ENCODE results near the gene LRPAP1. TPM values are rescaled to one million over a fixed set of nuclear protein-coding genes. Genes with fewer than 3 reads are reported as not detected.
A peak's percentile ranks its signal among the peaks of the same experiment; 100 is the strongest.
"Not testable (repeated sequence)": the region's sequence is repeated elsewhere in the genome, so short reads cannot be mapped to it uniquely, and the experiment has no call there.

LRPAP1 gene
- polyA plus RNA-seq, 6 donors from 2014 or later = 93.5 to 120 (median 96.2) TPM

DNA sequence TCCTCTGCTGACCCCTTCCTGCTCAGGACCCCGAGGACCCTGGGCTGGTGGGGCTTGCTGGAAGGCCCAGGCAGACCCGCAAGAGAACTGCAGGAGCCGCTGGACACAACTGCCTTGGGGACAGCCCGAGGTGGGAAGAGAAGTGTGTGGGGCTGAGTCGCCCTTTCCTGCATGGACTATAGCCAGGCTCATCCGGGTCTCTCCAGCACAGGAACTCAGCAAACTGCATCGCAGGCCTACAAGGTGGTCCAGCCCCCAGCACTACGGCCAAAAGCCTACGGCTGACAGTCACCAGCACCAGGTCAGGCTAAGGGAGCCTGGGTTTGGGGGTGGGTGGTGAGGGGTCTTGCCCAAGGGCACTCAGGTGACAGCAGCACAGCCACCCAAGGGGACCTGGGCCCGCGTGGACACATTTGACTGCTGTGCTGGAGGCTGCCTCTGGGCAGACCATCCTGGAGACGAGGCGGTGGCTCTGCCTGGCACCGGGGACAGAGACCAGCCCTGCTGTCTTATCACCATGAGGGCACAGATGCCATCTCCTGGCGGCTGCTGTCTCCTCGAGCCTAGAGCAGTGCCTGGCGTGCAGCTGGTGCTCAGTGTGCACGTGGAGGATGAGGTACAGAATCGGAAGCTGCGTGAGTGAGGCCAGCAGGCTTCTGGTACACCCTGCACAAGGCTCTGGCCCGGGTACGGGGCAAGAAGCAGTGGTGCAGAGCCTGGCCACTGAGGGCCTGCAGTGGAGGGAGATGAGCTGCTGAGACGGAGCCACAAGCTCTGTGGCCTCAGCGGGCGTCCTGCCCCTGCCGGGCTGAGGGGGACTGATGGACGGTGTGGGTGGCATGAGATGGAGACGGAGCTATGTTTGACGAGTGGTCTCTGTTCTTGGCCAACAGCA lies 15.1 kb downstream of the LRPAP1 start:
- Mint-ChIP-seq H3K4me1 (peaks cover 0 to 3% (median 0%) of the 10 kb centered on the region in 3 donors), H3K27me3 (no peaks in the 10 kb centered on the region), H3K27ac (no peak overlapping the region), H3K36me3 (peaks cover 8 to 10% of the 10 kb centered on the region in 2 donors), H3K9me3 (peaks cover 0 to 4% (median 0%) of the 10 kb centered on the region in 7 donors), H3K4me3 (no peak overlapping the region)
- ATAC-seq (ENCODE audit: low read depth in 2 of 2) (no peak), DNase-seq (no peak)

DNA sequence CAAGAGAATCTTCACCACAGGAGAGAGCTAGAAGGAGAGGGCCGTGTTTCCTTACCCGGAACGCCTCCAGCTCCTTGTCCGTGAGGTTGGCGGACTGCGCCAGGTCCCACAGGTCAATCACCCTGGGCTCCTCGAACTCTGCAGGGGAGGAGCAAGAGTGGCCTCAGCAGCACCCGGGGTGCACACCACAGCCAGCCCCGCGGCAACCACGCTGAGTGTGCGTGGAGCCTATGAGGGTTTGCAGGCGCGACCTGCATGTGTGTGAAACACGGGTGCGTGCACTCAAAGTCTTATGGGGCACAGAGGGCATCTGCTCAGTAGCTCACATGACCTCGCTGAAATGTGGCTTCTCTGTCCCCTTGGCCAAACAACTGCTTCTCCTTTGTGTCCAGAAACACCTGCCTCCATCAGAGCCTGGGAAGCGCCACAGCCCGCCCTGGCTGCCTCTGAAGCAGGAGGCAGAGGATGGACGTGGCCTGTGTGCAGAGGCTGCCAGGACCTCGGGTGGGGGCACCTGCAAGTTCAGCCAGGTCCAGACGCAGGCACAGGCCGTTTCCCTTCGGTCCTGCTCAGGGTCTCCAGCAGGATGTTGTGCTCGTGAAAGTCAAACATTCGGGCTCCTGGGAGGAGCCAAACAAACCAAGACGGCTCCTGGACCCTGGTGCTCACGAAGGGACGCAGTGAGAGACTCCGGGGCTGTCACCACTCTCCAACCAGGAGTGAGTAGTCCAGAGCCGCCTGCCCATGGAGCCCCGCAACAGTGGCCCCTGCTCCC lies 16.0 kb downstream of the LRPAP1 start:
- Mint-ChIP-seq H3K36me3 (peaks cover 10 to 11% of the 10 kb centered on the region in 2 donors), H3K27me3 (no peaks in the 10 kb centered on the region), H3K4me1 (peaks cover 0 to 1% (median 0%) of the 10 kb centered on the region in 3 donors), H3K27ac (peak overlapping the region in 1 of 6 donors; percentile 30), H3K9me3 (peaks cover 0 to 4% (median 0%) of the 10 kb centered on the region in 7 donors), H3K4me3 (no peak overlapping the region)
- DNase-seq (no peak), ATAC-seq (ENCODE audit: low read depth in 2 of 2) (no peak)

DNA sequence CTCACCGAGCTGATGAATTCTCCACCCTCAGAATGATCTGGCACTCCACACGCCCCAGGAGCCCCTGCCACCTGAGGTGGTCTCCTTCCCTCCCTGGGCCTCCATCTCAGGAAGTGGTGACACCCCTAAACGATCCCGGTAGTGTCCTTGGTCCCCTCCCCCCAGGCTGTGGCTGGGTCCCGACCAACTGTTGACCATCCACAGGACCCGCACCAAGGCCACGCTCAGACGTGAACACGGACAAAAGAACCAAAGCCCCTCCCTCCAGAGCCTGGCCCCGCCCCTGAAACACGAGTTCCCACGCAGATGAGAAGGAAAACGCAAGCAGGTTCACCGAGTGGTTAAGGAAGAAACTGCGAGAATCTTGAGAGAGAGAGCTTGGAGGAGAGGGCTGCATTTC lies 16.6 kb downstream of the LRPAP1 start:
- Mint-ChIP-seq H3K36me3 (peaks cover 10 to 17% of the 10 kb centered on the region in 2 donors), H3K27me3 (no peaks in the 10 kb centered on the region), H3K27ac (peak overlapping the region in 3 of 6 donors; percentile 26 to 69 (median 57)), H3K9me3 (peaks cover 0 to 6% (median 0%) of the 10 kb centered on the region in 7 donors), H3K4me3 (no peak overlapping the region), H3K4me1 (peaks cover 0 to 2% (median 0%) of the 10 kb centered on the region in 3 donors)
- ATAC-seq (ENCODE audit: low read depth in 2 of 2) (no peak), DNase-seq (no peak)

DNA sequence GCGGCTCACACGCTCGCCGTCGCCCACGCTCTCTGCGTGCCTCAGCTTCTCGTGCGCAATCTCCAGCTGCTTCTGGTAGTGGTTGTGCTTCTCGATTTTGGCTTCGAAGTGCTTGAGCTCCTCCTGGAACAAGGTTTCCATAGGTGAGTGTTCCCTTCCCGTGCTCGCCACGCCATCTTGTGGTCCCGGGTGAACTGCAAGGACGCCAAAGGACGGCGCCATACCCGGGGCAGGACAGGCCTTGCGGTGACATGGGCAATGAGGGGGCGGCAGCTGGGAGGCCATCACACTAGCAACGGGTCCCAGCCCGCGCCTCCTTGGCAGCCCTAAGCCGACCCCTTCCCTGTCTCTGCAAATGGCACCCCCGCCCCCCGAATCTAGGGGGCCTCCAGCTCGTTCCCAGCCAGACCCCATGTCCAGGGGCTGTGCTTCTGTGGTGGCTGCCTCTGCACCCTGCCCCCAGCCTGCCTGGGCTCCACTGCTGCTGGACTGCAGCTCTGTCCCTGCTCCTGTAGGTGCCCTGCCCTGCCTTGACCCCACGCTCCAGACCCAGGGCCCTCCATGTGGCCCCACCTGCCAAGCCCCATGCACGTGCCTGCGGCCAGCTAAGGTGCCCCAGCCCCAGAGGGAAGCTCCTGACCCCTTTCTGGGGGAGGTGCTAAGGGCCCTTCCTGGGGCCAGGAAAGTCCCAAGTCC lies 17.3 kb downstream of the LRPAP1 start:
- DNase-seq (no peak), ATAC-seq (ENCODE audit: low read depth in 2 of 2) (no peak)
- H3K27me3 Mint-ChIP-seq = no peaks in the 10 kb centered on the region
- H3K36me3 Mint-ChIP-seq = peaks cover 10 to 18% of the 10 kb centered on the region in 2 donors
- H3K4me3 Mint-ChIP-seq = peak overlapping the region in 1 of 8 donors; percentile 72
- H3K27ac Mint-ChIP-seq = no peak overlapping the region
- H3K9me3 Mint-ChIP-seq = peaks cover 0 to 6% (median 0%) of the 10 kb centered on the region in 7 donors
- peaks cover 0 to 2% (median 0%) of the 10 kb centered on the region in 3 donors for H3K4me1 Mint-ChIP-seq

DNA sequence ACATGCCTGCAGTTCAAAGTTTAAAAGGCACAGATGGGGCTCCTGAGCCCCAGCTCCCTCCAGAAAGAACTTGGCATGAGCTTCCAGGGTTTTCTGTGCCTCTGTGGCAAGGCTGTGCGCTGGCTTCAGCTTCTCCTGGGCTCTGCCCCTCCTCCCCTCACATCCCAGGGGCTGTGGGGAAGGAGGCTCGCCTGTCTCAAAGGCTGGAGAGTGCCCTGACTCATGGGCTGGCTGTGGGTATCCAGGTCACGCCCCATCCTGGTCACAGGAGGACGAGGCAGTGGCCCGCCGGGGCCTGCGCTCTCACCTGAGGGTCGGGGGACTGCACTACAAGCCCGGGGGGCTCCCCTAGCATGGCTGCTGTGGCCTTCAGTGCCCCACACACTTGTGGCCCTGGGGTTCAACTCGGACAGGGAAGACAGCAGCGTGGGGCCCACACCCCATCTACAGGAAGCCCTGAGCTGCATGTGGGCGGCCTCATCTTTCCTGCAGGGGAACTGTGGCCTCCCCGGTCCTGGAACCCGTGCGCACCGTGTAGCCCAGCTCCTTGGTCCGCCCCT lies 17.9 kb downstream of the LRPAP1 start:
- ATAC-seq (ENCODE audit: low read depth in 2 of 2) = no peak
- H3K4me3 Mint-ChIP-seq = no peak overlapping the region
- H3K4me1 Mint-ChIP-seq = peaks cover 0 to 2% (median 0%) of the 10 kb centered on the region in 3 donors
- peaks cover 0 to 6% (median 0%) of the 10 kb centered on the region in 7 donors for H3K9me3 Mint-ChIP-seq
- no peaks in the 10 kb centered on the region for H3K27me3 Mint-ChIP-seq
- DNase-seq = no peak
- H3K36me3 Mint-ChIP-seq = peaks cover 10 to 22% of the 10 kb centered on the region in 2 donors
- H3K27ac Mint-ChIP-seq = peak overlapping the region in 2 of 6 donors; percentile 41 to 59

DNA sequence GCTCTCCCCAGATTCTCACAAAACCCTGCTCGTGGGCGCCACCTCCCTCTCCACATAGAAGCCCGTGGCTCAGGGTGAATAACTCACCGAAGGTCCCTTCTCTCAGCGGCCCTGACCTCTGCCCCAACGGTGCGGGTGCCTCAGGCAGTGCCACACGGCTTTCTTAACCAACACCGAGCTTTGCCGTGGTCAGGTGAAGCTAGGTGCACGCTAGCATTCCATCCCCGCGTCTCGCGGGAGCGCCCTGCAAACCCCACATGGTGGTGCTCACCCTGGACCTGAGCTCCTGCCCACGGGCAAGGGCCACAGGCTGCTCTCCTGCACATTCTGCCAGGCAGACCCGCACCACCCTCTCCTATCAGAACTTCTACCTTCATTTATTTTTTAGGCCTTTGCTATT lies 18.4 kb downstream of the LRPAP1 start:
- Mint-ChIP-seq H3K27me3 (no peaks in the 10 kb centered on the region), H3K27ac (peak overlapping the region in 3 of 6 donors; percentile 41 to 59 (median 47)), H3K4me3 (peak overlapping the region in 1 of 8 donors; percentile 57), H3K4me1 (peaks cover 0 to 2% (median 0%) of the 10 kb centered on the region in 3 donors), H3K36me3 (peaks cover 10 to 22% of the 10 kb centered on the region in 2 donors), H3K9me3 (peaks cover 0 to 6% (median 0%) of the 10 kb centered on the region in 7 donors)
- no peak for ATAC-seq (ENCODE audit: low read depth in 2 of 2)
- no peak for DNase-seq

DNA sequence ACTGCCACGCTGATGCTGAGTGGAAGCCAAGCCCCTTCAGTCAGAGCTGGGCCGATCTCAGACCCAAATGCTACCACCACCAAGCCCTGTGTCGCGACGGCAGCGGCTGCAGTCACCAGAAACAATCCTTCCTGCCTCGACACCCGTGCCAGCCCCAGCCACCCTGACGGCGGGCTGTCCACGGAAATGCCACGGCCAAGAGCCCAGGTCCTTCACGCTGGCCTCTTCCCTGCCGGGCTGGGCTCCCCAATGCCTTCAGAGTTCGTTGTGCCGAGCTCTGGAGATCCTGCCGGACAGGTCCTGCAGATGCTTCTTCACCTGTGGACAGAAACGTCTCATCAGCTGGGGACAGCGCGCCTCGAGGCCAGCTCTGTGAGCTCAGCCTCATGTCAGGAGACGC lies 19.5 kb downstream of the LRPAP1 start:
- H3K27ac Mint-ChIP-seq = peak overlapping the region in 2 of 6 donors; percentile 64 to 93
- H3K4me3 Mint-ChIP-seq = no peak overlapping the region
- peaks cover 0 to 6% (median 0%) of the 10 kb centered on the region in 7 donors for H3K9me3 Mint-ChIP-seq
- H3K27me3 Mint-ChIP-seq = no peaks in the 10 kb centered on the region
- no peak for ATAC-seq (ENCODE audit: low read depth in 2 of 2)
- peaks cover 17 to 22% of the 10 kb centered on the region in 2 donors for H3K36me3 Mint-ChIP-seq
- peaks cover 0 to 3% (median 2%) of the 10 kb centered on the region in 3 donors for H3K4me1 Mint-ChIP-seq
- no peak for DNase-seq

DNA sequence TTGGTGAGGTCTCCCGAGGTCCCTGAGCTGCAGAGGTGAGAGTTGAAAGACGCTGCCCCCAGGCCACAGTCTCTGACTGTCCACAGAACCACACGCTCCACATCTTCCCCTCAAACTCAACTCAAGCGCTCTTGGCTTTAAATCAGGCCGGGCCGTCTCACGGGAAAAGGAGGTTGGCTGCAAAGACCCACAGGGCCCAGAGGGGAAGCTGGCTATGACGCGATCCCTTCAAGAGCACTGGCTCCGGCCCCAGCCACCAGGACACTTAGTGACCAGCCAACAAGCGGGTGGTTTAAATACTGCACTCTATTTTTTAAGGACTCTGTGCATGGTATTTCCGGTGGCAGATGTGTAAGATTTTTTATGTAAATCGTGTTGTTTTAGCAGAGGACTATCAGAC lies 19.9 kb downstream of the LRPAP1 start:
- Mint-ChIP-seq H3K36me3 (peaks cover 17 to 26% of the 10 kb centered on the region in 2 donors), H3K9me3 (peaks cover 0 to 6% (median 0%) of the 10 kb centered on the region in 7 donors), H3K4me1 (peaks cover 0 to 3% (median 2%) of the 10 kb centered on the region in 3 donors), H3K27me3 (no peaks in the 10 kb centered on the region), H3K4me3 (no peak overlapping the region), H3K27ac (peak overlapping the region in 1 of 6 donors; percentile 57)
- ATAC-seq (ENCODE audit: low read depth in 2 of 2) (no peak), DNase-seq (no peak)

DNA sequence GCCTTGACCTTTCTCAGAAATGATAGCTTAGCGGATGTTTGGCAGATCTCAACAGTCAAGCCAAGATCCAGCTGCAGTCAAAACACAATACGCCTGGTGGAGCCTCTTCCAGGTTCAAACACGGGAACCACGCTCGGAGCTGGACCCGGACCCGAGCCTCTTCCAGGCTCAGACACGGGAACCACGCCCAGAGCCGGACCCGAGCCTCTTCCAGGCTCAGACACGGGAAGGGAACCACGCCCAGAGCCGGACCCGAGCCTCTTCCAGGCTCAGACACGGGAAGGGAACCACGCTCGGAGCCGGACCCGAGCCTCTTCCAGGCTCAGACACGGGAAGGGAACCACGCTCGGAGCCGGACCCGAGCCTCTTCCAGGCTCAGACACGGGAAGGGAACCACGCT lies 20.6 kb downstream of the LRPAP1 start:
- DNase-seq; H3K4me3 Mint-ChIP-seq; H3K9me3 Mint-ChIP-seq; H3K27me3 Mint-ChIP-seq; H3K27ac Mint-ChIP-seq; H3K4me1 Mint-ChIP-seq; ATAC-seq (ENCODE audit: low read depth in 2 of 2): not testable (repeated sequence)
- H3K36me3 Mint-ChIP-seq = peaks cover 17 to 29% of the 10 kb centered on the region in 2 donors

DNA sequence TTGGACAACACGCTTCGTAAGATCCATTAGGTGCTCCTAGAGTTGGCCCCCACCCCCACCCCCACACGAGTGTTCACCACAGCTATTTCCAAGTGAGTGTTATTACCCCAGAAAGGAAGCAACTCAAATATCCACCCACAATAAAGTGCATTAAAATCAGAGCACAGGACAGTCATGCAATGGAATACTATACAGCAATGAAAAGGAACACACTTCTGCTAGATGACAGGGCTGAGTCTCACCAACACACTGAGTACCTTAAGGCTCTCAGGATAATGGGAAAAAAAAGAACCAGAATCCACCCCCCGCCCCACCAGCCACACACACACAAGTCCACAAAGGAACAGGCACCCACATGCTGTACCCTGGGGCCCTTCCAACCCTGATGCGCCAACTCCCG lies 21.0 kb downstream of the LRPAP1 start:
- peaks cover 0 to 3% (median 2%) of the 10 kb centered on the region in 3 donors for H3K4me1 Mint-ChIP-seq
- H3K36me3 Mint-ChIP-seq = peaks cover 17 to 29% of the 10 kb centered on the region in 2 donors
- ATAC-seq (ENCODE audit: low read depth in 2 of 2) (no peak), DNase-seq (no peak)
- H3K9me3 Mint-ChIP-seq = peaks cover 0 to 6% (median 0%) of the 10 kb centered on the region in 7 donors
- H3K27ac Mint-ChIP-seq = no peak overlapping the region
- no peaks in the 10 kb centered on the region for H3K27me3 Mint-ChIP-seq
- H3K4me3 Mint-ChIP-seq = no peak overlapping the region

DNA sequence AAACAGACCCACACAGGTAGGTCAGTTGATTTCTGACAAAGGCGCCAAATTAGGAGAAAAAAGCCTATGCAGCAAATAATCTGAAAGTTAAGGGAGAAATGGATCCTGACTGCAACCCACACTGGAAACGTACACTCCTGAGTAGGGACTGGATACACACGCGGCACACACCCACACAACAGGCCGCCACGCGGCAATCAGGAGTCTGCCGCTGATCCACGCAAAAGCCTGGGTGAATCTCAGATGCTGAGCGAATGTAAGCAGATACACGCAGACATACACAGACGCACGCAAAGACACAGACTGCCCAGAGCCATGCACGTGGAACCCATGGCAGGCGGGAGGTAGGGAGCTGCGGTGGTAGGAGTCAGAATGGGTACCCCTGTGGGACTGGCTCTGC lies 21.7 kb downstream of the LRPAP1 start:
- no peak for ATAC-seq (ENCODE audit: low read depth in 2 of 2)
- peaks cover 2 to 5% (median 3%) of the 10 kb centered on the region in 3 donors for H3K4me1 Mint-ChIP-seq
- H3K27me3 Mint-ChIP-seq = no peaks in the 10 kb centered on the region
- no peak overlapping the region for H3K27ac Mint-ChIP-seq
- peaks cover 0 to 6% (median 0%) of the 10 kb centered on the region in 7 donors for H3K9me3 Mint-ChIP-seq
- no peak overlapping the region for H3K4me3 Mint-ChIP-seq
- no peak for DNase-seq
- H3K36me3 Mint-ChIP-seq = peaks cover 17 to 29% of the 10 kb centered on the region in 2 donors

DNA sequence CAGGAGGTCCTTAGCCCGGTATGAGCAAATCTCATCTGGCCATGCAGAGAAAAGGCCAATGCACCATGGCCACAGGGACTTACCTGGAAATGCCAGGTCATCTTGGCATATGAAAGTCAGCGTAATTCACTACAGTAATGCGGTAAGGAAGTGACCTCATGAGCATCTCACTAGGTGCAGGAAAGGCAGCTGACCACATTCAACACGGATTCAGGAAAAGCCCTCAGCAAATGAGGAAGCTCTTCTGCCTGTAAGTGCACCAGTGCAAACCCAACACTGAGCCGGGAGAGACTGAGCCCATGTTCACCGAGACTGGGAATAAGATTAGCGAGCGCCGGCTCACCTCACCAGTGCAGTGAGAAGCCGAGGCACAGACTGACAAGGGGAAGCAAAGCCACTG lies 23.7 kb downstream of the LRPAP1 start:
- H3K27ac Mint-ChIP-seq = no peak overlapping the region
- H3K9me3 Mint-ChIP-seq = peaks cover 0 to 6% (median 0%) of the 10 kb centered on the region in 7 donors
- H3K27me3 Mint-ChIP-seq = no peaks in the 10 kb centered on the region
- H3K36me3 Mint-ChIP-seq = peaks cover 17 to 30% of the 10 kb centered on the region in 2 donors
- no peak for DNase-seq
- no peak for ATAC-seq (ENCODE audit: low read depth in 2 of 2)
- H3K4me1 Mint-ChIP-seq = peaks cover 2 to 7% (median 5%) of the 10 kb centered on the region in 3 donors
- H3K4me3 Mint-ChIP-seq = no peak overlapping the region

Data from naive B cell (primary cell).